Retina (tissue), 1 donor: ENCODE results near the gene MRPL28.
"Not testable (repeated sequence)": the region's sequence is repeated elsewhere in the genome, so short reads cannot be mapped to it uniquely, and the experiment has no call there.

Source experiments
- DNase-seq: peaks from one replicate; pipeline ENCODE4 v3.0.0-alpha.2; 2016

Gene MRPL28

DNA sequence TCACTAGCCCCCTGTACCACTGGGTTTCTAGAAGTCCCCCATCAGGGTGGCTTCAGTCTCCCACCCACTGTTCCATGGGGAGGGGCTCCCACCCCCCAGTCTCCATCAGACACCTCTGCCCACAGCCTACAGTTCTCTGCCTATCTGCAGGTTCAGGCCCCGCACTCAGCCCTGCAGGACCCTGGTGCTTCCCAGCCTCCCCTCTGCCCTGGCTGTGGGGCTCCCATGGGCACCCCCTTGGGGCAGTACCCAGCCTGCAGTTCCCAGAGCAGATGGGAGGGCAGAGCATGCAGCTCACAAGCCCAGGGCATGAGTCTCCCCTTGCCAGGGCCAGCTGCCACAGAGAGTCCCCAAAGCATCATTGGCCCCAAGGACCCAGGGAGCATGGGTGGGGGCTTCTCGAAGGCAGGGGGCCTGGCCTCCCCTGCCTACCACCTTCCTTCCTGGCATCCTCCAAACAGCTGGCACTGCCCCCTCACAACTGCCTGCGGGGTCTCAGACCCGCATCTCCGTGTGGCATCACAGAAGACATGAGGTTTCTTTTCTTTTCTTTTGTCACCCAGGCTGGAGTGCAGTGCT is 2.8 kb upstream of the MRPL28 start:
- no peak for DNase-seq

DNA sequence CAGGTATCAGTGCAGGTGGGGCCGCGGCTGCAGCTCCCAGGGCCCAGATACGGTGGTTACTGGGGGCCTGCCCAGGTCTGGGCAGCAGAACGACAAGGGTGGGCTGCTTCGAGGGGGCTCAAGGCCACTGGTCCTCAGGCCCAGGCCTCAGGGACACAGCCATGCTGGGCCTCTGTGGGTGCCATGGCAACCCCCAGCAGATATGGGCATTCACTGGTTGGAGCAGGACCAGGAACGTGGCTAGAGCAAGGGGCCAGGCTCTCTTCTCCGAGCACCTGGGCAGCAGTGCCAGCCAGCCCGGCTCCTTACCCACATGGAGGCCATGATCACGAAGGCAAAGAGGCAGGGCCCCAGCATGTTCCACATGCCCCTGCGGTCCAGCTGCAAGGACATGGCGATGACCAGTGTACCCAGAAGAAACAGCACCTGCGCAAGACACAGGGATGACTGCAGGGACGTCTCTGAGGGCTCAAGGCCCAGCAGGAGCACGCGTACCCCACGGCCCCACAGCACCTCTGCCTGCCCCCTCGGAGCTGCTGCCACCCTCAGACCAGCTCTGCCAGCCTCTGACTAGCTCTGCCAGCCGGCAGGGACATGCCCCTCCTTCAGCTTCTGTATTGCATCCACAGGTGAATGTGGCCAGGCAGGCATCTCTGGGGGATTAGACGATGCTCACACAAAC is 2.1 kb upstream of the MRPL28 start:
- DNase-seq: no peak

DNA sequence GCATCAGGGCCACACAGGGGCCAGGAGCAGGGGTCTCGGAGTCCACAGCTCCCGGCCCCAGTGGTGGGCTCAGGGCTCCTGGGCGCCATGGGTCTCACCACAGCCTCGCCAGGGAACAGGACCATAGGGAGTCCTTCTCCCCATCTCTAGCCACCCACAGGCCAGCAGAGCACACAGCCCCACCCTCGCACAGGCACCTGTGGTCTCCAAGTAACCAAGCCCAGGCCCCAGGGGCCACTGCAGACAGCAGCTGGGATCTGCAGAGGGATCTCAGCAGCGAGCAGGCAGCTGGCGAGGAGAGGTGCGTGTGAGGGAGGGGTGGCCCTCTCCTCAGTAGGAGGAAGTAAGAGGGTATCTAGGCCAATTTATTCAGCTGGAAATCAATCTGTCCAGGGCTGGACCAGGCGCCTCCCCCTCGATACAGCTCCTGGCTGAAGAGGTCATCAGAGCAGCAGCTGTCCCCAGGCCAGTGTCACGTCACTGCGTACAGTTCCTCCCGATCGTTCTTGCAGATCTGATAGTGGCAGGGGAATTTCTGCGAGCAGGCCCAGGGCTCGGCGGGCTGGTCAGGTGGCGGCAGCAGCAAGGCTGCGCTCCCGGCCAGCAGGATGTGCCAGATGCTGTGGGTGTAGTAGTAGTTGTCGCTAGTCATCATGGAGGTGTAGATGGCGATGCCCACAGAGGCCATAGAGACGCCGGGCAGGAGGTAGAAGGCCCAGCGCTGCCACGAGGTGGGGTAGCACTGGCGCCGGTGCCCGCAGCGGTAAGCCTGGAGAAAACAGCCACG is 1.4 kb upstream of the MRPL28 start:
- DNase-seq: peak; percentile 65

DNA sequence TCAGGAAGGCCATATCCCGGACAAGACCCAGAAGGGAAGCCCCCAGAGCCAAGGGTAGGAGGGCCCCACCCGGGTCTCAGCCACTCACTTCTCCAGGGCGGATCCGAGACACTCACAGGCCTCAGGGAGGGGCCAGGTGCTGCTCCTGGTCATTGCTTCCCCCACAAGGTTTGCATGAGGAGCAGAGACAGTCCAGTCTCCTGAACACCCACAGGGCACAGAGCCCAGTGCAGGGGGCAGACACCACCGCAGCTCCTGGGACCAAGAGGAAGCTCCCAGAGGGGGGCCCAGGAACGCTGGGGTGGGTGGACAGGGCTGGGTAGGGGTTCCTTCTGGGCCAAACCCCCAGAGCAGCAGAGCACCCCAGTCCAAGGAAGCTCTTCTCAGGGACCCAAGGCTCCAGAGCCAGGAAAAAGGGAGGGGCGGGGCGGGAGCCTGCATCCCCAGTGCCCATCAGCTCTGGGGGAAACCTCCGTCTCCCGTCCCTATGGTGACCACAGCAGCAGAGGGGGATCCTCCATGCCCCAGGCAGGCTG is 709 bp upstream of the MRPL28 start:
- no peak for DNase-seq

DNA sequence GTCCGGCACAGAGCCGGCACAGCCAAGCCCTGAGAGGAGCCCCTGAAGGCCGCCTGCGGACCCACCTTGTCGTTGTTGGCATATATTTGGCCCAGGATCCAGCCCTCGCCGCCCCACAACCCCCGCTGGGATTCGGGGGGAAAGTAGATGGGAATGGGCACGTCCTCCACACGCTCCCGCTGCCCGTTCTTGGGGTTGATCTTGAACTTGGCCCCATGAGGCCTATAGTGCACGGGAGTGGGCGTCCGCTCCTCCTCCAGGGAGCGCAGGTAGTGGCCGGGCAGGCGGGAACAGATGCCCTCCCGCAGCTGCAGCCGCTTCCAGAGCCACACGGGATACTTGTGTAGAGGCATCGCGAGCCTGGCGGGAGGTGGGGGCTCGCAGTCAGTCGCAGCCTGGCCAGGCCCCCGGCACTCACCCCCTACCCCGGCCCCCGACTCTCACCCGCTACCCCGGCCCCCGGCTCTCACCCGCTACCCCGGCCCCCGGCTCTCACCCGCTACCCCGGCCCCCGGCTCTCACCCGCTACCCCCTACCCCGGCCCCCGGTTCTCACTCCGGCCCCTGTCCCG is 387 bp downstream of the MRPL28 start:
- DNase-seq: no peak

DNA sequence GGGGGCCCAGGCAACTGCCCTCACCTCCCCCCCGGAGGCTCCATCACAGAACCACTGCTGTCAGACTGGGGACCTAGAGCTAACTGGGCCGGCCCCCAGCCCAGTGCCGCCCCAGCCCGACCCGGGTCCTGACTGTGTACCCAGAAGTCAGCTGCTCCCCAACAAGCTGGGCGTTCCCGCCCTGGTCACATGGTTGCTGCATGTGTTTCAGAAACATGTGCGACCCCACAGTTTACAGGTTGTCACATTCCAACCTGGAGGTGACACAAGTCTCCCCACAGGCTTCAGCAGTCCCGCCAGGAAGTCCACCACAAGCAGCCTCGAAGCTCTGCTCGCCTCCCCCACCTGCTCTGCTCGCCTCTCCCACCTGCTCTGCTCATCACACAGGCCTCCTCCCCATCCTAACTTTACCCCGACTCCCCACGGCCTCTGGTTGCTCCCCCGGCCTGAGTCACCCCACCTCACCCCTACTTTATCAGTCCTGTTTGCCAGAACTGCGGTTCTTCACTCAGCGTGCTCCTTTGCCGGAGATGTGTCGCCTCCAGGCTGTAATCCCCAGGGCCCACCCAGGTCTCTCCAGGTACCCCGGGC is 968 bp downstream of the MRPL28 start:
- DNase-seq: no peak

DNA sequence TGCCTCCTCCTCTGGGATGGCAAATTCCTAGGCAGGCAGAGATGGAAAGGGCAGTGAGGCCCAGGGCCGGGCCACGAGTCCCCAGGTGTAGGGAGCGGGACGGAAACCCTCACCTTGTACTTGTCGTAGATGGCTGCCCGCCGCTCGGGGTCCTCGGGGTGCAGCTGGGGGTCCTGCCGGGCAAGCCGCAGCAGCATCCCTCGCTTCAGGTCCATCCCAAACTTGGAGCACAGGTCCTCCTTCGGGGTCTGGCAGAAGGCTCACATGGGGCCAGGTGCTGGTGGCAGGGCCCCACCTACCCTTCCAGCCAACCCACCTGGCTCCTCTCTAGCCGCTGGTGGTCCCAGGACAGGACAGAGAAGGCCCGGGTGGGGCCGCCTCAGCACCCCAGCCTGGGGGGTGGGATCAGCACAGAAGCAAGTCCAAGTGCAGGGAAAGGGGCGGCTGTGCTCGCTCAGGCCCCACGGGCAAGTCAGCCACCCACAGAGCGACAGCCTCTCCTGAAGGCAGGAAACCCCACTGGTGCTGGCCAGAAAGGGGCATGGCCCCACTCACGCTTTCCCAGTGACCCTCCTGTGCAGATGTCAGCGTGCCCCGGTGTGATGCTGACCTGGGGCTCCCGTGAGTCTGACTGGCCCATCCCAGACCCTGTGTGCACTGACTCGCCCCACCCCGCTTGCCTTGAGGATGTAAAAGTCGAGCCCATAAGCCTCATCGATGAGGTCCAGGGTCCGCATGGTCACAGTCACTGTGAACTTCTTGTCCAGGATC is 1.8 kb downstream of the MRPL28 start:
- no peak for DNase-seq

DNA sequence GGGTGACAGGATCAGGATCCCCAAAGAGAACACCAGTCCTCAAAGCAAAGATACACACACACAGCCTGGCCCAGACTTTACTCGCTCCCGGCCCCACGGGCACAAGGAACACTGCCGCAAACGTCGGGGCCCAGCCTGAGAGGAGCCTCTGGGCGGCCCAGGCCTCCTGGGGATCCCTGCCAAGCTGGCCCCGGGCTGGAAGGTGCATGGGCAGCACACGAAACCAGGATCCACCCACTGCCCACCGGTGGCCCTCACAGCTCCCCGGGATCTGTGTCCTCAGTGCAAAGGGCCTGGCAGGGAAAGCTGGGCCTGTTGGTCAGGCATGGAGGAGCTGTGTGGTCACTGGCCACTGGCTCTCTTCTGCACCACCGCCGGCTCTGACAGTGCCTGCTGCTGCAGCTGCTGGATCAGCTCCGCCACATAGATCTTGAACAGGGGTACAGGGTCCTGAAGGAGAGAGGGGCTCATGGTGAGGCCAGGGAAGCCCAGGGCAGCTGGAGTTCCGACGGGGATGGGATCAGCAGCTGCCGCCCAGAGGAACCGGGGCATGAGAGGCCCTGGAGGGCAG is 2.9 kb downstream of the MRPL28 start:
- DNase-seq: no peak

DNA sequence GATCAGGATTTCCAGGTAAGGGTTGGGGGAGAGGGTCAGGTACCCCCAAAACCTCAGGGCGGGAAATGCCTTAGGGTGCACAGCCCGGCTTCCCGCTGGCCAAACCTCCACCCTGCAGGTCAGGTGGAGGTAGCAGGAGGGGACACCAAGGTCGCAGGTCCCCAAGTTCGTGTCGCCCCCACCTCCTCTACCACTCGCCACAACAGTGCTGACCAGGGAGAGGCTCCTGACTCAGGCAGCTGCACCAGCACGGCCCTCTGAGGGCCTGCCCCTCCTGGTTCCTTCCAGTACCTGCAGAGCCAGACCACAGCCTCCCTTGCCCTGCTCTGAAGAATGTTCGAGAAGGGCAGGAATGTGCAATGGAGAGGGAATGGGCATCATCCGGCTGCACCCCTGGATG is 3.9 kb downstream of the MRPL28 start:
- no peak for DNase-seq

DNA sequence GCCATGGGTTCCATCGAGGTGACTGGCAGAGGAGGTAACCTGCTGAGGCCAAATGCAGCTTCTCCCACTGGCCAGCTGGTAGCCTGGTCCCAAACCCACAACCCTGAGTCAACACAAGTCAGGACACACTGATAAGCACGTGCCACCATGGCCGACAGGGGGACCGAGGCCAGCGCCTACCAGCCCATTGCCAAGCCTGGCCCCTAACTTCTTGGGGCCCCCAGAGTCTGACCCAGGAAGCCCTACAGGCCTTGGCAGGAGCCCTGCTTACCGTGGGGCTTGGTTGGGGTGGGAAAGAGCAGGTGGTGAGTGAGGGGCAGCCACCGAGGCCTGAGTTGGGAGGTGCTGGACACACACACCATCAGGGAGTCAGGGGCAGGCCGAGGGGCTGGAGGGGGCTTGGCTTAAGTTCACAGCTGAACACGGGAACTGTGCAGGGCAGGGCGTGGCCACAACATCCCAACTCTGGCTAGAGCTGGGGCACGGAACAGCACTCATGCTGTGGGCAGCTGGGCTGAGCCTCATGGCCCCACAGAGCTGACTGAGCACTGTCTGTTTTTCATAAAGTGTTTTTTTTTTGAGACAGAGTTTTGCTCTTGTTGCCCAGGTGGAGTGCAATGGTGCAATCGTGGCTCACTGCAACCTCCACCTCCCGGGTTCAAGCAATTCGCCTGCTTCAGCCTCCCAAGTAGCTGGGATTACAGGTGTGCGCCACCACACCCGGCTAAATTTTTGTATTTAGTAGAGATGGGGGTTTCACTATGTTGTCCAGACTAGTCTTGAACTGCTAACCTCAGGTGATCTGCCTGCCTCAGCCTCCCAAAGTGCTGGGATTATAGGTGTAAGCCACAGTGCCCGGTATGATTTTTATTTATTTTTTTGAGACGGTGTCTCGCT is 5.5 kb downstream of the MRPL28 start:
- DNase-seq: no peak

DNA sequence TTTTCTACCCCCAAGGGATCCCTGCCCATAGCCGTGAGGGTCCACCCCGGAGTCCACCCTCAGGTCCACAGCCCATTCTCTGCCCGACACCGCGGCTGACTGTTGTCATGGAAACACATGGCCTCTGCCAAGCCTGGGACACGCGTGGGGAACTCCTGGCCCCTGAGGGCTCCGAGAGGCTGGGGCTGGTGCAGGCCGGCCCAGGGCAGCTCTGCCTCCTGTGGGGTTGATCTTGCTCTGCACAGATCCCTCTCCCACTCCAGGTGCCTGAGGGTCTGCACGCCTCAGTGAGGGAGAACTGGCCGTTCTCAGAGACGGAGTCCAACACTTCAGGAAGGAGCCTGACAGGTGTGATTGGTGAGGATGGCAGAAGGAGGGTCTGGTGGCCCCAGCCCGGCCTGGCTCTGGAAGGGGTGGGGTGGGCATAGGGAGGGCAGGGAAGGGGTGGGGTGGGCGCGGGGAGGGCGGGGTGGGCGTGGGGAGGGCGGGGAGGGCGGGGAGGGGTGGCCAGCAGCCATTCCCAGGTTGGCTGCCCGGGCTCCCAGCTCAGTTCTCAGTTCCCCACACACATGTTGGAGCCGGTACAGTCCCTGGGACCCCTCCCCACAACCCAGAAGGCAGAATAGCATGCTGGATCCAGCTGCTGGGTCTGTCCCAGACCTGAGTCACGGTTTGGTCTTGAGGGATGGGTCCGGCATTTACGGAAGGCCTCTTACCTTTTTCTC is 6.4 kb downstream of the MRPL28 start:
- no peak for DNase-seq

DNA sequence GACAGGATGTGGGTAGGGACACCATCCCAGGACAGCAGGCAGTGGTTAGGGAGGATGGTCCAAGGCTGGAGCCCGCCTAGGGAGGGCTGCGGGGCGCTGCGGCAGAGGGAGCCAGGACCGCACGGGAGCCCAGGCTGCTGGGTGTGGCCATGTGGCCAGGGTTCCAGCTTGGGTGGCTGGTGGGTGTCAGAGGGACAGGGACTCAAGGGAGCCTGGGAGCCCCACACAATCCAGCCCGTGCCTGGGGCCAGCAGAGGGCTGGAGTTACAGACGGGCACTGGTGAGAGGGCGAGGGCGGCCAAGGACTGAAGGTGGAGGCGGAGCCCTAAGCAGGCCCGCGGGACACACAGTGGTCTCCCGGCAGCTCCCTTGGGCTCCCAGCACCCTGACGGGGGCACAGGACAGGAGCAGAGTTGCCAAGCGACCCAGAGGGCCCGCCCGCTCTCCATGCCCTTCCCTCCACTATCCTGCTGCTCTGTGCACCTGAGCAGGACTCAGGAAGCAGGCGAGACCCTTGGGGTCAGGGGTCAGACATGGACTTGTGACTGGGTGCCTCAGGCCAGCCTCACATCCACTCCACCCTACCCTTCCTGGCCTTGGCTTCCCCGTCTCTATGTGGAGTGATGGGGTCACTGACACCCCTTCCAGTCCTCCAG is 7.1 kb downstream of the MRPL28 start:
- no peak for DNase-seq

DNA sequence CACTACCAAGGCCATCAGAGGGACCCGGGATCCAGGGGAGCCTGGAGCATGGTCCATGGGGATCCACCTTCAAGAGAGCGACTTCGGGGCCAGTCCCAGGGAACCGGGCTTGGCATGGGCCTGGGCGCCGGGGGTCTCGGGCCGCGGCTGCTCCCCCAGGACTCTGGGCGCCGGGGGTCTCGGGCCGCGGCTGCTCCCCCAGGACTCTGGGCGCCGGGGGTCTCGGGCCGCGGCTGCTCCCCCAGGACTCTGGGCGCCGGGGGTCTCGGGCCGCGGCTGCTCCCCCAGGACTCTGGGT is 7.7 kb downstream of the MRPL28 start:
- not testable (repeated sequence) for DNase-seq

DNA sequence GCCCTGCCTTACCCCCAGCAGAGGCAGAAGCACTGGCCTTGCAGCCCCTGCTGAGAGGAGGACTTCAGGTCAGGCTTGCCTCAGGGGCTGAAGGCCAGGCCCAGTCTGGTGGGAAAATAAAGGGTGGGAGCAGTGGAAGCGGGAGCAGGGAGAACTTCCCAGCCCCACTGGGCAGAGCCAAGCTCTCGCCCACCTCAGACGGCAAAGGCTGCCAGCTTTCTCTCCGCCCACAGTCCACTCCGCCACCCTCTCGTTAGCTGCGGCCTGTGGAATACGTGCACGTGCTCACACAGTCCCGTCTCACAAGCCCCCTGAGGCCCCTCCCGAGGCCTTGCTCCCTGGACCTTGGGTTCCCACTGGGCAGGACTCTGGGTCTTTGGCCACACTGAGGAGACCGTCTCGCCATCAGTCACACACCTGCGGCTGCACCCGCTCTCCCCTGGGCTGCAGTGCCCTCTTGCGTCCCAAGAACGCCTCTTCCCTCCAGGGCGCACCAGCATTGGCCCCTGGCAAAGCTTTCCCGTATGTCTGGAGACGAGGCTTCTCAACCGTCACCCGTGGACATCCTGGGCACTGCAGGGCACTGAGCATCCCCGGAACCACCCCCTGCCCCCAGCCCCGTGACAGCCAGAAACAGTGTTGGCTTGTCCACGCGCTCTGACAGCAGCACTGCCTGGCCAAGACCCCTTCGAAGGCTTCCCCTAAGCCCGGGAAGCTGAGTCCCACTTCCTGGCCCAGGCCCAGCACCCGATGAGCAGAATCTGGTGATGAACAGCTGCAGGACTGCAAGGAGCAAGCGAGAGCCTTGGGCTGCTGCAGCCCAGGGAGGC is 8.3 kb downstream of the MRPL28 start:
- peak; percentile 58 for DNase-seq

DNA sequence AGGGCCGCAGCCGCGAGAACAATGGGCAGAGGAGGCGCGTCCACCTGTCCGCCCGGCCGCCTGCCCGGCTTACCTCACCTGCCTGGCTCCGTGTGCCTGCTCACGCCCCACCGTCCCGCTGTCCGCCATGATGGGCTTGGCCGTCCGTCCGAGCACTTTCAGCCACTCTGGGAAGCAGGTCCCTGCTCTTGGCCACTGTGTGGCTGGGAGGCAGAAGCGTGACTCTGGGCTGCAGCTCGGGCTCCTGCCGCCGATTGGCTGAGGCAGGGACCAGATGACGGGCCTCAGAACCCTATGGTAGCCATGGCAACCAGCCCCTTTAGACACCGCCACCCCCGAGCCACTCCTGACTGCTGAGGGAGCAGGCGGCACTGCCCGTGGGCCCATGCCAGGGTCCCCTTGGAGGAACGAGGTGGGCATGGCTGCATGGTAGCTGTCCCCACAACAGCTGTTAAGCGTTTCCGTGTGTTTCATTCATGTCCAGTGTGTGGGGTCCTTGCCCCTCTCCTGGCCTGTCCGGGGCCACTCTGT is 8.9 kb downstream of the MRPL28 start:
- no peak for DNase-seq

DNA sequence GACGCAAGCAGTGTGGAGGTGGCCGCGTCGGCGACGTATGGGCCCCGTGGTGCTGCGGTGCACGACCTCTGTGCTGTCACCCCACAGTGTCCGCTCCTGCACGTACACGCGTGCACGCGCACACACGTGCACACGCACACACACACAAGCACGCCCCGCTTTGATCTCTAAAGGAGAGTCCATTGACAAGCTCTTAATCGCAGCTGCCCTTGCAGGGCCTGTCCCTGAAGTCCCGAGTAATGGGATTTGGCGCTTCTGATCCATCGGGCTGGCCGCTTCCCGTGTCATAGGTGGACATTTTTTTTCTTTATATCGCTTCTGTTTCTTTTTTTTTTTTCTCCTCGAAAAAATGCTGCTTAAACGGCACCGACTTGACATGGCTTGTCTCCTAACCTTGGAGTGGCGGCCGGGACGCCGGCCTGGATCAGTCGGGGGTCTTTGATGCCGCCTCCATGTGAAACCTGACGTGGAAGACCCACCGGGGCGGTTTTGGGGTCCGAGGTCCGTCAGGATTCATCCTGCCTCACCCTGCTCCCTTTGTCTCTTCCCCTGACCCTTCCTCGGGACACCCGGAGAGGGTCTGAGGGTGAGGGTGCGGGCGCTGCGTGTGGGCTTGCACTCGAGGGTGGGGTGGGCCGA is 9.5 kb downstream of the MRPL28 start:
- no peak for DNase-seq

DNA sequence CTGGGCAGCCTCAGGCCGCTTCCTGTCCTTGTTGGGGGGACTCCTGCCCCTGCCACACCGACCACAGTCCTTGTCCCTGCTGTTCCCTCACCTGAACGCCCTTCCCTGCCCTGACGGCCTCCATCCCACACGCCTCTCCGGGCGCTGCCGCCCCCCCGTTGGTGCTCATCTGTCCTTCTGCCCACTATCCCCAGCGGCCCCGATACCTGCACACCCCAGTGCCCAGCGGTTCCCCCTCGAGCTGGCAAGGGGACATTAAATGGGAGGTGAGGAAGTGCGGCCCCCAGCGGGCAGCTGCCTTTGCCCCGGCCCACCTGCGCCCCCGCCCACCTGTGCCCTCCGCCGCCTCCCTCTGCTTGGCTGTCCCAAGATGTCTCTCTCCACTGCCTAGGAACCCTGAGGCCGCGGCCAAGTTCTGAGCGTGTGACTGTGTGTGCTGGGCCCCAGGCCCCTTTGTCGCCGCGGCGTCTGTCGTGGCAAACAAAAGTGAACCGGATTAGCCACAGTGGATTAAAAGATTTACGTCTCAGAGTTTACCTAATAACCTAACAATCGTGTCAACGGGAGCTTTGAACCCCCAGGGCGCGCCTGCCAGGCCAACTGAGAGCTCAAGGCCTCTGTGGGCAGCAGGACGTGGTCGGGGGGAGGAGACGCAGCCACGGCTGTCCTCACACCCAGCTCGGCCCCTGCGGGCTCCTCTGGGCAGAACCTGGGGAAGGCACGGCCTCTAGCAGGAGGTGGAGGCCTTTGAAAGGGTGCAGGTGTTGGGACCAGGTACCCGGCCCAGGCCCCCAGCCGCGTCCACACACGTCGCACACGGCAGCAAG is 10.3 kb downstream of the MRPL28 start:
- no peak for DNase-seq
